Activated CD4-positive, alpha-beta T cell treated with anti-CD3 and anti-CD28 coated beads, Interleukin-2, amount 10 ng/mL, durations not matched to agents 7 days and 5 days (primary cell): ENCODE data around the gene NBPF26. TPM values are rescaled to one million over a fixed set of nuclear protein-coding genes. Genes with fewer than 3 reads are reported as not detected.
"Not testable (repeated sequence)": the region's sequence is repeated elsewhere in the genome, so short reads cannot be mapped to it uniquely, and the experiment has no call there.

Experiments used
- CTCF ChIA-PET: fragments of 350-600 bp; sonication (Branson Sonifier 250); formaldehyde crosslinking; loops from one replicate; lab custom pipeline; 2021; ENCODE audit warnings: antibody characterized with exemption; lab: Charles Lee
- POLR2A ChIA-PET: fragments of 350-600 bp; sonication (Branson Sonifier 250); formaldehyde crosslinking; loops from one replicate; lab custom pipeline; 2021; ENCODE audit warnings: antibody characterized with exemption; lab: Charles Lee
- DNase-seq: peaks from one replicate; pipeline ENCODE4 v3.0.0-alpha.2; 2020
- H3K27ac Mint-ChIP-seq: one replicate; pipeline ENCODE4 v1.8.0; 2021; ENCODE audit warnings: mild to moderate bottlenecking, moderate library complexity, mixed read lengths
- H3K27me3 Mint-ChIP-seq: one replicate; pipeline ENCODE4 v1.8.0; 2021; ENCODE audit warnings: mixed read lengths
- H3K36me3 Mint-ChIP-seq: one replicate; pipeline ENCODE4 v1.8.0; 2021; ENCODE audit warnings: low read depth, mixed read lengths
- H3K4me1 Mint-ChIP-seq: one replicate; pipeline ENCODE4 v1.8.0; 2021; ENCODE audit warnings: mixed read lengths
- H3K4me3 Mint-ChIP-seq: one replicate; pipeline ENCODE4 v1.8.0; 2021; ENCODE audit warnings: mild to moderate bottlenecking, moderate library complexity, mixed read lengths
- H3K9me3 Mint-ChIP-seq: one replicate; pipeline ENCODE4 v1.8.0; 2021; ENCODE audit warnings: mixed read lengths
- total RNA-seq, 2 experiments: library from RNA; stranded (reverse); gene quantifications; one replicate each; pipeline ENCODE4 v1.2.3, GENCODE V29; 2021

Gene NBPF26
- total RNA-seq, 2 experiments from 2014 or later = 19.6 to 21.9 TPM

DNA sequence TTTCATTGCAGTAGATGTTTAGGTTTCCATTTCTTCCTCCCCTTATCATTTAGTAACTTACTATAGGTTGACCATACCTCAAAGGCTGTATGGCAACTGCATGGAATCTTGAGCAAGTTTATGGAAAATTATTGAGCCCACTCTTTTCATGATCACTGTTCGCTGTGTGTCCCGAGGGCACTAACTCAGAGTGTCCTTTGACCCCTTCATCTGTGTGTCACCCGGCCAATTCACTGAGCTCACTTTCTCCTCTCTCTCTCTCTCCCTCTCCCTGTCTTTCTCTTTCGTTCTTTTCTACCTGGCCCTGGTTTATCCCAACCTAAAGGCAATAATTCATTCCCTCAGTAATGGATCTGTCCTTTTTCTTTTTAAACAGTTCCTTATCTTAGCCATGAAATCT lies 101.3 kb downstream of the NBPF26 start:
- POLR2A ChIA-PET, H3K4me3 Mint-ChIP-seq, H3K27ac Mint-ChIP-seq, DNase-seq, H3K4me1 Mint-ChIP-seq, H3K36me3 Mint-ChIP-seq, CTCF ChIA-PET, H3K27me3 Mint-ChIP-seq, H3K9me3 Mint-ChIP-seq: not testable (repeated sequence)

DNA sequence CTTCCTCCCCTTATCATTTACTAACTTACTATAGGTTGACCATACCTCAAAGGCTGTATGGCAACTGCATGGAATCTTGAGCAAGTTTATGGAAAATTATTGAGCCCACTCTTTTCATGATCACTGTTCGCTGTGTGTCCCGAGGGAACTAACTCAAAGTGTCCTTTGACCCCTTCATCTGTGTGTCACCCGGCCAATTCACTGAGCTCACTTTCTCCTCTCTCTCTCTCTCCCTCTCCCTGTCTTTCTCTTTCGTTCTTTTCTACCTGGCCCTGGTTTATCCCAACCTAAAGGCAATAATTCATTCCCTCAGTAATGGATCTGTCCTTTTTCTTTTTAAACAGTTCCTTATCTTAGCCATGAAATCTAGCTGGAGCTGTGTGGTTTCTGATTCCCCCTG lies 102.9 kb downstream of the NBPF26 start:
- CTCF ChIA-PET, POLR2A ChIA-PET, H3K27ac Mint-ChIP-seq, H3K9me3 Mint-ChIP-seq, H3K4me3 Mint-ChIP-seq, H3K36me3 Mint-ChIP-seq, DNase-seq, H3K4me1 Mint-ChIP-seq, H3K27me3 Mint-ChIP-seq: not testable (repeated sequence)

DNA sequence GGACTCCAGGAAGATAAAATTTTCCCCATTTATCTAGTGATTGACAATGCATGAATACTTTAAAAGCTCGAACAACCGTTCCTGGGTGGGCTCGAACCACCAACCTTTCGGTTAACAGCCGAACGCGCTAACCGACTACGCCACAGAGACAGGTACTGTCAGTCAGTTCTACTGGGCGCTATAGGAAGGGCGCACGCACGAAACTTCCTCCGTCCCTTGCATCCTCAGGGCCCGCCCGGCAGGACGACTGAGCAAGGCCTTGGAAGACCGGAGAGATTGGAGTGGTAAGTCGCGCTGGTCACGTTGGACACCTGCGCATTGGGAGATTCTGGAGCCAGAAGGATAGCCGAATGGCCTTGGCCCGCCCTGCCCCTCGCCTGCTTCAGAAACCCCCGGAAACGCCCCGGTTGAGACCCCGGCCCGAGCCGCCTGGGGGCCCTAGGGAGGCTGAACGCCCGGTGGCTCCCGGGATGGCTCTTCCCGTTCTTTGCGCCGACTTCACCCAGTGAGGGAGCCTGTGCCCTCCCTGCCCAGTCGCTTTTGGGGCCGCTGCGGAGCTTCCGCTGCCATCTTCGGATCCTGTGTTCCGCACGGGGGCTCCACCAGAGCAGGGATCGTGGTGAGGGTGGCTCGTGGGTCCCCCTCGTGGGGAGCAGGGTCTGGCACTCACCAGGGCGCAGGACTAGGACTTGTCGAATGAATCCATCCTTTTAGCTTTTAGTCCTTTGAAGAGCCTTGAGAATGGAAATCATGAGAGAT lies 120.6 kb downstream of the NBPF26 start:
- H3K9me3 Mint-ChIP-seq, CTCF ChIA-PET, H3K4me1 Mint-ChIP-seq, H3K36me3 Mint-ChIP-seq, H3K27me3 Mint-ChIP-seq, POLR2A ChIA-PET: not testable (repeated sequence)
- DNase-seq = peak; percentile 72
- Mint-ChIP-seq H3K4me3 (peak overlapping the region; percentile 85), H3K27ac (peak overlapping the region; percentile 94)

DNA sequence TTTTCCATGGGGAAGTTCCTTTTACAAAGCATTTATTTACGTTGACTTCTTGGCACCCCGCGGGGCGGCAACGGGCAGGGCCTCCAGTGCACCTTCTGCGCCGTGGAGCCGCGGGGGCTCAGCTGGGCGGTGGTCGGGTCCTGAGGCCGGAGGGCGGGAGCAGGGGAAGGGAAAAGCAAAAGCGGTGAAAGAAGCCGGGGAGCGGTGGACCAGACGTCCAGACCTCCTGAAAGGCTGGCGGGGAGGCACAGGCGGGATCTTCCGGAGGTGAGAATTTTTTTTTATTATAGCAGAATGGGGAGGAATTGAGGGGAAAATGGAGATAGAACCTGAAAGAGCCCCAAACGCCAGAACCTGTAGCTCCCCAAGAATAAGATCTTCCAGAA lies 121.2 kb downstream of the NBPF26 start:
- Mint-ChIP-seq H3K27ac (peak overlapping the region; percentile 79), H3K4me3 (peak overlapping the region; percentile 85)
- DNase-seq, CTCF ChIA-PET, POLR2A ChIA-PET, H3K9me3 Mint-ChIP-seq, H3K36me3 Mint-ChIP-seq, H3K4me1 Mint-ChIP-seq, H3K27me3 Mint-ChIP-seq: not testable (repeated sequence)

DNA sequence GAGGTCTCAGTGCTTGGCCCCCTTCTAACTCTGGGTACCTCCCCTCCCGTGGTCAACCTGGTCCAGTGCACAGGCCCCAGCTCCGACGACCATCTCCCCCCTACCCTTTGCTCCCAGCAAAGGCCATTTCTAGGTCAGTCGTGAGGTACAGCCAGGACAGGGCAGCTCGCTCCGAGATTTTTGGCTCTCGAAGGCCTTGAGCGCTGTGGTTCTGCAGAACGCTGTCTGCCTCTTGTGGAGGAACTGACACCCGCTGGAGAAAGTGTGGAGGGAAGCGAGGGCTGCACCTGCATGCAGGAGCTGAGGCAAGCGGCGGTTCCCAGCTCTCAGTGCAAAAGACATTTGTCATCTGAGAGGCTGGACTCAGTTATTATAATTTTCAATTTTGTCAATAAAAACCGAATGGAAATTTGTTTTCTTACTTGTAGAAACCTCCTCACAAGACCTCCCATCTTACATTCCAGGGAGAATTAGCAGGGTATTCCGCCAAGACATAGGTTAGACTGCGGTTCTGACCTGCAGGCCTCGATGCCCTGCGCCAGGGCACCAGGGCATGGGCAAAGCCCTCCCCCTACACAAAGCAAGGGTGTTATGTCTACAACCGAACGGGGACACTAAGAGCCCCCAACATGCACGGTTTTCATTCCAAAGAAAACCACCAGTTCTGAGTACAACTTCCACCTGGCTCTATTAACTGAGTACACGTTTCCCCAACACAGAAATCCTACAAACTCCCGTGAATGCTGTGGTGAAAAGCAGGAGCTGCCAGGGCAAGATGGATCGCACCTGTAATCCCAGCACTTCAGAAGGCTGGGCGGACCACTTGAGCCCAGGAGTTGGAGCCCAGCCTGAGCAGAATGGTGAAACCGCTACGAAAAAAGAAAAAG lies 125.9 kb downstream of the NBPF26 start:
- H3K27me3 Mint-ChIP-seq, H3K36me3 Mint-ChIP-seq, H3K9me3 Mint-ChIP-seq, POLR2A ChIA-PET, H3K4me1 Mint-ChIP-seq, CTCF ChIA-PET: not testable (repeated sequence)
- peak overlapping the region; percentile 77 for H3K4me3 Mint-ChIP-seq
- peak overlapping the region; percentile 99 for H3K27ac Mint-ChIP-seq
- peak; percentile 29 for DNase-seq

DNA sequence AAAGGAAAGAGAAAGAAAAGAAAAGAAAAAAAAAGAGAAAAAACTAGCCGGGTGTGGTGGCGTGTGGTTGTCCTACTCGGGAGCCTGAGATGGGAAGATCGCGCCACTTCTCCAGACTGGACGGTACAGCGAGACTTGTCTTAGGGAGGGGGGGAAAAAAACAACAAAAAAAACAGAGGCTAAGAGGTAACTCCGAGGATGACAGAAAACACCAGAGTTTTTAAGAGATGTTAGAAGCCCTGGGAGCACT lies 126.5 kb downstream of the NBPF26 start:
- H3K9me3 Mint-ChIP-seq, H3K36me3 Mint-ChIP-seq, H3K27me3 Mint-ChIP-seq, CTCF ChIA-PET, H3K4me1 Mint-ChIP-seq, DNase-seq: not testable (repeated sequence)
- Mint-ChIP-seq H3K27ac (peak overlapping the region; percentile 99), H3K4me3 (peak overlapping the region; percentile 77)
- POLR2A ChIA-PET = interaction anchor here (1.0 kb wide), 1 partner anchor 92 kb away, joined by 3 read pairs; no protein-coding TSS in a partner anchor

DNA sequence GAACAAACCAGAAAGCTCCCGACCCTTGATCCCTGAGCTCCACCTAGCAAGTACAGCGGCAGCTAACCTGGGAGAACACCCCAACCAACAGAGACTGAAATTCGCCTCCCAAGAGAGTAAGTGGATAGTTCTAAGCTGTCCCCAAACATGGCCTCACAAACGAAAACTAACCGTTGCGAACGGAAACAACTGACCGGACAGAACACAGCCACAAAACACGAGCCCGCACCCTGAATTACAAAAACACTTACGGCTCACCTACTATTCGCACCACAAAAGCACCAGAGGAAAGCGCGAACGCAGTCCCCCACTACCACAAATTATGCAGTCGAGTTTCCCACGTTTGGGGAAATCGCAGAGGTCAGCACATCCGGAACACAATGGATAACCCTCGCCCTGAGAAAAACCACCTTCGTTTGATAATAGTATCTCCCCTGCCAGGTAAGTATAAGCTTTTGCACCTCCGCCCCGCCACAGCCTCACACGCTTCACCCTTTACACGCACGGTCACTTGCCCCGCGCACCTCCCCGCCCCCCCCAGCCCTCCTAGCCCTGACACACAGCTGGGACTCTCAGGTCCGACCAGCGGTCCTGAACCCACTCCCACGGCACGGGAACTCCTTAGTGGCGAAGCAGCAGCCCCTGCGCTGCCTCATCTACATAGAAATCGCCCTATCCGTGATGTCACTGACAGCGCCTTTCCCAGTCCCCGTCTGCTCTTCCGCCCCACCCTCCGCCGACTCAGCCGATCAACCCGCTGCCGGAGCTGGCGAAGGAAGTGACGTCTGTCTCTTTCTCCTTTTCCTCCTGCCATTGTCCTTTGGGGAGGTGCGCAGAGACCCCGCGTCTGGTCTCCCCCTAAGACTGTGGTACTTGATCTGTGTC lies 127.0 kb downstream of the NBPF26 start:
- H3K9me3 Mint-ChIP-seq, H3K4me1 Mint-ChIP-seq, H3K36me3 Mint-ChIP-seq, CTCF ChIA-PET, H3K27me3 Mint-ChIP-seq: not testable (repeated sequence)
- H3K27ac Mint-ChIP-seq = peak overlapping the region; percentile 99
- peak overlapping the region; percentile 77 for H3K4me3 Mint-ChIP-seq
- peak; percentile 85 for DNase-seq
- POLR2A ChIA-PET = interaction anchor here (1.0 kb wide), 1 partner anchor 92 kb away, joined by 3 read pairs; no protein-coding TSS in a partner anchor

DNA sequence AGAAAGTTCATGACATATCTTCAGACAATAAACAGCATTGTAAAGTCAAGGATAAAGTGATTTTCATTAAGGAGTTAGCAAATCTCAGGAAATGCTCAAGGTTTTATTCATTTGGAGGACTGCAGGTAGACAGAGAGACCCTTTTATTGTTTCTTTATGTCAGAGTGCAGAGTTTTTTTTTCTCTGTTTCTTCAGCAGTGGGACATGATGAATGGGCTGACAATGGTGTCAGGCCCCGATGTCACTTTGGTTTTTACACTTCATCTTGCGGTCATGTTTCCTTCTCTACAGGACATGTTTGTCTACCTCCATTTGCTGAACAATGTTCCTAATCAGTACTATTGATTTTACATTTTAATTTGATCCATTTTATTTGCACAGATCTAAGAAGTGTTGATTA lies 134.4 kb downstream of the NBPF26 start:
- H3K27ac Mint-ChIP-seq, H3K9me3 Mint-ChIP-seq, CTCF ChIA-PET, H3K4me3 Mint-ChIP-seq, H3K36me3 Mint-ChIP-seq, POLR2A ChIA-PET, H3K4me1 Mint-ChIP-seq, H3K27me3 Mint-ChIP-seq, DNase-seq: not testable (repeated sequence)

DNA sequence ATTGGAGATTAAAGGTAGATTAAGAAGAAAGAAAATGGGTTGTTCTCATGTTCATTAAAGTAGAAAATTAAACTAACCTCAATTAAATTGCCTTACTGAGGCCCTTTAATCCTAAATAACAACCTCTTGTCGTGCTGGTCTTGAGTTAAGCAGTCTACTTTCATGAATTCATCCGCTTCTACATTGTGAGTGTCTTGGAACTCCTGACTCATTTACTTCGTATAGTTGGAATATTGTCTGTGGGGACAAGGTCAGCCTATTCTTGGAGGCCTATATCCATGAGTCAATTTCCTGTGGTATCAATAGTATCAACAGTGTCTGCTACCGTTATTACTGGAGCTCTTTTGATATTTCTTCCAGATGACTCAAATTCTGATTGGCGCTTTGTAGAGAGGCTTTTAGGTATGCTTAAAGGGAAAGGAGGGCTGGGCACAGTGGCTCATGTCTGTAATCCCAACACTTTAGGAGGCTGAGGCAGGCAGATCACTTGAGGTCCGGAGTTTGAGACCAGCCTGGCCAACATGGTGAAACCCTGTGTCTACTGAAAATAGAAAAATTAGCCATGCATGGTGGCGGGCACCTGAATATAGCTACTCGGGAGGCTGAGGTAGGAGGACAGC lies 136.0 kb downstream of the NBPF26 start:
- DNase-seq, H3K36me3 Mint-ChIP-seq, H3K4me3 Mint-ChIP-seq, CTCF ChIA-PET, H3K27ac Mint-ChIP-seq, H3K4me1 Mint-ChIP-seq, H3K9me3 Mint-ChIP-seq, H3K27me3 Mint-ChIP-seq, POLR2A ChIA-PET: not testable (repeated sequence)

DNA sequence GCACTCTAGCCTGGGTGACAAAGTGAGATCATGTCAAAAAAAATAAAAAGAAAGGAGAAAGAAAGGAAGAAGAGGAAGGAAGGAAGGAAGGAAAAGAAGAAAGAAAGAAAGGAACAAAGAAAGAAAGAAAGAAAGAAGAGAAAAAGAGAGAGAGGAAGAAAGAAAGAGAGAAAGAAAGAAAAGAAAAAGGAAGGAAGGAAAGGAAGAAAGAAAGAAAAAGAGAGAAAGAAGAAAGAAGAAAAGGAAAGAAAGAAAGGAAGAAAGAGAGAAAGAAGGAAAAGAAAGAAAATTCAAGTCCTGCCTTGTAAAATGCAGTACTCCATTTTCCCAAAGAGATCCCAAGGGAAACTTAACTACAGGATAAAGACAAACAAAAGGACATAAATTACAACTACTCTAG lies 154.5 kb downstream of the NBPF26 start:
- DNase-seq, POLR2A ChIA-PET, H3K36me3 Mint-ChIP-seq, H3K27me3 Mint-ChIP-seq, H3K27ac Mint-ChIP-seq, H3K9me3 Mint-ChIP-seq, CTCF ChIA-PET, H3K4me3 Mint-ChIP-seq, H3K4me1 Mint-ChIP-seq: not testable (repeated sequence)

DNA sequence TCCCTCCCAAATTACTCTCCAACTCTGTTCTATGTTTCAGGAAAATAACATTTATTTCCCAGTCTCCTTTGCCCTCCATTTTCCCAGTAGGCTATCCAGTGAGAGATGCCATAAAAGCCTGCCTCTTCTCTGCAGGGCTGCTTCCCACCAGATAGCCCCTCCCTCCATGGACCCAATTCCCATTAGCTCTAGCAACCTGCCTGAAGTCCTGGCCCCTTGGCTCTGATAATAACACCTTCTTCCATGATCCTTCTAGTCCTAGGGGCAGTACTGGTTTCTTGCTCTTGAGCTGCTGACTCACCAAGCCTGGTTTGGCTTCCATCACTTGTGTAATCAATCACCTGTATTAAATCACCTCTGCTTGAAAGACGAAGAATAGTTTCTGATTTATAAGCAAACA lies 156.3 kb downstream of the NBPF26 start:
- DNase-seq, H3K27ac Mint-ChIP-seq, H3K27me3 Mint-ChIP-seq, H3K4me3 Mint-ChIP-seq, POLR2A ChIA-PET, H3K36me3 Mint-ChIP-seq, H3K9me3 Mint-ChIP-seq, CTCF ChIA-PET, H3K4me1 Mint-ChIP-seq: not testable (repeated sequence)

DNA sequence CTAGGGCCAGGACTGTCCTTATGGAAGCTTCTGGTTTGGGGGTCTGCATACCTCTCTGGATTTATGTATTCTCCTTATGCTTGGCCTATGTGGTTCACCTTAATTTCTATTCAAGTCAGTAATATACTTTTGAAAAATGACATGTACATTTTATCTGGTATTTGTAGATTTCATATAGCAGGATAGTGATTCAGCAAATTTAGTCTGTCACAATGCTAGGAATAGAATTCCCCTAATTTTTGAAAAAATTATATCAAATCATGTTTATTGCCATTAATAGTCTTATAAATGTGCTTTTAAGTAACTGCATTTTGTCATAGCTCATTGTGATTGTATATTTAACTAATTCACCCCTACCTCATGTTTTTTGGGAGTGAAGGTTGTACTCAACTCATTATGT lies 158.2 kb downstream of the NBPF26 start:
- H3K9me3 Mint-ChIP-seq, H3K36me3 Mint-ChIP-seq, POLR2A ChIA-PET, H3K27me3 Mint-ChIP-seq, H3K4me3 Mint-ChIP-seq, H3K27ac Mint-ChIP-seq, DNase-seq, CTCF ChIA-PET, H3K4me1 Mint-ChIP-seq: not testable (repeated sequence)
